ENCODE measurements around the gene NRN1L.
A peak's percentile ranks its signal among the peaks of the same experiment; 100 is the strongest.
"Not testable (repeated sequence)": the region's sequence is repeated elsewhere in the genome, so short reads cannot be mapped to it uniquely, and the experiment has no call there.

NRN1L gene

DNA sequence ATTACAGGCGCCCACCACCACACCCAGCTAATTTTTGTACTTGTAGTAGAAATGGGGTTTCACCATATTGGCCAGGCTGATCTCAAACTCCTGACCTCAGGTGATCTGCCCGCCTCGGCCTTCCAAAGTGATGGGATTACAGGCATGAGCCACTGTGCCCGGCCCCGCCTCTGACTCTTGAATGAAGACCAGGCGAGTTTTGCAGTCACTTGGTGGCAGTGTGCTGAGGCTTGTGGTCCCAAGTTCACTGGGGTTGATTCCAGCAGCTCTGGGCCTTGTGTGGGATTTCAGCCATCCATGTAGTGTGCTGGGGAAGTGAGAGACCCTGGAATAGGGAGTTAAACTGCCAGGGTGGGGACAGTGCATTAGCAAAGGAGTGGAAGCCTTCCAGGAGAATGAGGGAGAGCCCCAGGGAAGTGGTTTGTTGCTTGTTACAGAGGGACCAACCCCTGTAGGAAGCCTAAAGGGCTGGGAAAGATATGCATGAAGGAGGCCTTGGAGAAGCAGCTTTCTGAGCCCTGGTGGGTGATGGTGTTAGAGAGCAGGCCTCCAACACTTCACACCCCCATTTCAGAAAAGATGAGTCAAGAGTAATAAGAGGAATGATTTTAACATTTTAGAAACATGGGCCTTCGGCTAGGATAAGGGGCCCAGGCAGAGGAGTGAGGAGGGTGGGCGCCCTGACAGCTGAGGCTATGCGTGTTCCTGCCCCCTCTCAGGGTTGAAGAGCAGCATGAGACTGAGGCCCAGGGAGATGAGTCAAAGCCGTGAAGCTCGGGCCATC, 22.9 kb downstream of the NRN1L start:
- DNase-seq: no peak
- intact Hi-C loops (cut with DNase I): no loop called here

DNA sequence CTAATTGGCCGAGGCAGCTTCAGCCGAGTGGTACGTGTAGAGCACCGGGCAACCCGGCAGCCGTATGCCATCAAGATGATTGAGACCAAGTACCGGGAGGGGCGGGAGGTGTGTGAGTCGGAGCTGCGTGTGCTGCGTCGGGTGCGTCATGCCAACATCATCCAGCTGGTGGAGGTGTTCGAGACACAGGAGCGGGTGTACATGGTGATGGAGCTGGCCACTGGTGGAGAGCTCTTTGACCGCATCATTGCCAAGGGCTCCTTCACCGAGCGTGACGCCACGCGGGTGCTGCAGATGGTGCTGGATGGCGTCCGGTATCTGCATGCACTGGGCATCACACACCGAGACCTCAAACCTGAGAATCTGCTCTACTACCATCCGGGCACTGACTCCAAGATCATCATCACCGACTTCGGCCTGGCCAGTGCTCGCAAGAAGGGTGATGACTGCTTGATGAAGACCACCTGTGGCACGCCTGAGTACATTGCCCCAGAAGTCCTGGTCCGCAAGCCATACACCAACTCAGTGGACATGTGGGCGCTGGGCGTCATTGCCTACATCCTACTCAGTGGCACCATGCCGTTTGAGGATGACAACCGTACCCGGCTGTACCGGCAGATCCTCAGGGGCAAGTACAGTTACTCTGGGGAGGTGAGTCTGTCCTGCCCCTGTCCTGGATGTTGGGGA, 24.5 kb downstream of the NRN1L start:
- intact Hi-C loops (cut with DNase I): no loop called here
- DNase-seq: no peak

DNA sequence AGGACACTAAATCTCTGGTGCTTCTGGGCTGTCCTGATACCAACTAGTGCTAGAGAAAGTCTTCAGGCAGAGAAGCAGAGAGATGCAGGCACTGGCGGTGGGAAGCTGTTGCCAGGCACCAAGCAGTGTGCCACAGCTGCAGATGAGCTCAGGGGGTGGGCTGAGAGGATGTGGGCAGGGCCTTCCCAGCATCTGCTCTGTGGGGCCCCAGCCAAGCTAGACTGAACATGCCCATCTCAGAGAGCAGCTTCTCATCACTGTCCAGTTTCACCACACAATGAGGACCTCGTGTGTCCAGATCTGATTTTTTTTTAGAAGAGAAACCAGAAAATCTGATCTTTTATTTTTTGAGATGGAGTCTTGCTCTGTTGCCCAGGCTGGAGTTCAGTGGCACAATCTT, 25.5 kb downstream of the NRN1L start:
- peak; percentile 75 to 96 (median 91) for DNase-seq
- intact Hi-C loops (cut with DNase I): no loop called here

DNA sequence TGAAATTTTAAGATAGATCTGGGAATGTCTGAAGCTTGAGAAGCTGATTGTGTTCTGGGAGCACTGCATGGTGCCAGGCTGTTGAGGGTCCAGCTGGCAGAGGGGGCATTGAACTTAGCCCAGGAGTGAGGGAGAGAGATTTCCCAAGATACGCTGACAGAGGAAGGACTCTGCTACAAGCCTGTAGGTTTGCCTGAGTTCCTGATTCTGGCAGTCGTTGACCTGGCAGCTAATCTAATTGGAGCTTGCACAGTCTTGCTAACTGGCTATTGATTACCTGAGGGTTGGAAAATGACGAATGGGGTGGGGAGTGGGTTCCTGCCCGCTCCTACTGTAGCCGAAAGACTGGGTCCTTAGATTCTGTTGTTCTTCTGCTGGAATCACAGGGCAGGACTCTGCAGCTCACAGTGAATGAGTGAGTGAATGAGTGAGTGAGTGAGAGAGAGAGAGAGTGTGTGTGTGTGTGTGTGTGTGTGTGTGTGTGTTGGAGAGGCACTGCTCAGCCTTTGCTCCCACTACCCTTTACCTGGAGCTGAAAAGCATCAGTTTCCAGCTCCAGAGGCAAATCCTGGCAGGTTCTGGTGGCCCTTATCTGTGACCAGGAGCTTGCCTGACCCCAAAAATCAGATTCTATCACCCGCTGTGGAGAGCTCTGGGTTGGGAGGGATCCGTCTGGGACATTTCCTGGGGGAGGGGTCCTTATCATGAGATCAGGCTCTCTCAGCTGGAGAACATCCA, 30.2 kb downstream of the NRN1L start:
- DNase-seq: no peak
- intact Hi-C loops (cut with DNase I): no loop called here

DNA sequence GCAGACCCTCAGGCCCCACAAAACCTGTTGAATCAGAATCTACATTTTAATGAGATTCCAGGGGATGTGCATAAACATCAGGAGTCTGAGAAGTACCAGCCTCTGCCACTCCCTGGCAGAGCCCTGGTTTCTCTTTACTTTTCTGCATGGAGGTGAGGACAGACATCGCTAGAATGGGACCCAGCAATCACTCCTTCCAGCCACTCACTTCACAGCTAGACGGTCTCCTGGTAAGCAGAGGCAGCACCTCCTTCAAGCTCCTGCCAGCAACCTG, 30.7 kb downstream of the NRN1L start:
- DNase-seq; intact Hi-C loops (cut with DNase I): not testable (repeated sequence)

DNA sequence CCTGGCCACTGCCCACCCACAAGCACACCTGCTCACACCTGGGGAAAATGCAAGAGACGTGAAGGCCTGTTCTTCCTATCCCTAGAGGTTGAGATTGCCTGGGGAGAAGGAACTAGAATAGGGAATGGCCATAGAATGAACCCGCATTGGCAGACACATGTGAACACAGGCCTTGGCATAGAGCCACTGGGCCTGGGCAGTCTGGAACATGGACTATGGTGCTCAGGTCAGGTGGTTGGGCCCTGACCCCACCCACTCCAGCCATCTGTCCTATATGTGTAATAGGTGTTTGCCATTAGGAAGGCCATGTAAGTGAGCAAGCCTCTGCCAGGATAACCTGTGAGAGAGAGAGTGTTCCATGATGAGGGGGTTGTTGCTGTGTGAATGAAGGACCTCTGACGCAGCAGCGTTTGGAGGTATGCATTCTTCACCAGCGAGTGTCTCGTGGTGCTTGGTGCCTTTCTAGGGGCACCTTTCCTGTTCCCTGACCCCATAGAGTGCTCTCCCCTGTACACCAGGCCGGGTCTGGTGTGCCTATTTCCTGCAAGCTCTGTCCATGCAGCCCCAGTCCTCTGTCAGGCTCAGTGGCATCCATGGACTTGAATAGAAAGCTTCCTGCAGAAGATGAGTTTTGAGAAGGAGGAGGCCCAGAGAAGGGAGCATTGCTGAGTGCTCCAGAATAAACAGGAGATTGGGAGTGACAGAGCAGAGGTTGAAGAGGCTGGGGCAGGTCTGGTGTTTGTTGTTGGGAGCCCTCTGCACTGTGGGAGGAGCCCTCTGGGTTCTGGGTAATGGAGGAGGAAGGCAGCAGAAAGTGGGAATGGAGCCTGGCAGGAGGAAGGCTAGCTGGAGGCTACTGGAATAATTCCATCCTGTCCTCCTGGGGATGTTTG, 31.4 kb downstream of the NRN1L start:
- DNase-seq: no peak
- intact Hi-C loops (cut with DNase I): no loop called here

DNA sequence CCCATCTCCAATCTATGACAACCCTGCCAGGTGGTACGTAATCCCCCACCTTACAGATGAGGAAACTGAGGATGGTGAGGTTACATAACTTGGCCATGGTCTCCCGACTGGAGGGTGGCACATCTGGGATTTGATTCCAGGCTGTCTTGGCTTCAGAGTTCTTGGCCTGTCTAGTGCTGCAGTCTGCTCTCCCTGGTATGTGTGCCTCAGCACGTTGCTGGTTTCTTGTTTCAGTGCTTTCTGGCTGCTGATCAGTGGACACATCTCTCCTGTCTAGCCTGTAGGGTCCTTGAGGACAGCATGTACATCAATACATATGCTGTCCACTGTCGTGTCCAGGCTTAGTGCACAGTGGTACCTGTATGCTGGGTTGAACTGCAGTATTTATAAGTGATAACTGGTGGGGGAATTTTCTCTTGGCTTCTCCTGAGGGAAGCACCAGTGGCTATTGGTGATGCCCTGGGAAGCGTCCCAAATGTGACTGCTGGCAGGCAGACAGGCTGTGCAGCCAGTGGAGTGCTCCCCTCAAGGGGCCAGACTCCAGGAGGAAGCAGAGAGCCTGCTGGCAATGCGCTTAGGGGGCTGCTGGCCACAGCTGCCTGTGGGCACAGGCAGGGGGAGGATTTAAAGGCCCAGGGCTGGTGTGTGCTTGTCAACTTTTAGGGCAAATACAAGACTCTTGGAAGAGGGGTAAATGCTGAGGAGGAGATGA, 32.6 kb downstream of the NRN1L start:
- peak in 34 of 42 donors; percentile 40 to 82 (median 64) for DNase-seq
- intact Hi-C loops (cut with DNase I): no loop called here

DNA sequence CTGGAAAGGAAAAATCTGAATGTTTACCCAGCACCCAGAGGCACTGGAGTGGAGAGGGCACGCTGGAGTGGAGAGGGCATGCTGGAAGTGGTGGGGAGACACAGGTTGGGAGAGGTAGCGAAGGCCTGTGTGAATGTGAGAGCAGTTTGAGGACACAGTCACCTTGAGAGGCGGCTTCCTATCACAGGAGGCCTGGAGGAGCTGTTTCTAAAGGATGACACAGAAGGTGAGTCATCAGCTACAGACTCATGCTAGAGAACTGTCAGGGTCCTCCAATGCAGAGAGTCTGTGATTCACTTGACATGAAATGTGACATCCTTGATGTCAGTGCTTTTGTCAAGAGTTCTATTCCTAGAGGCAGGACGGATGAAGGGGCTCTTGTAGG, 33.2 kb downstream of the NRN1L start:
- intact Hi-C loops (cut with DNase I): no loop called here
- peak in 29 of 42 donors; percentile 37 to 92 (median 68) for DNase-seq

DNA sequence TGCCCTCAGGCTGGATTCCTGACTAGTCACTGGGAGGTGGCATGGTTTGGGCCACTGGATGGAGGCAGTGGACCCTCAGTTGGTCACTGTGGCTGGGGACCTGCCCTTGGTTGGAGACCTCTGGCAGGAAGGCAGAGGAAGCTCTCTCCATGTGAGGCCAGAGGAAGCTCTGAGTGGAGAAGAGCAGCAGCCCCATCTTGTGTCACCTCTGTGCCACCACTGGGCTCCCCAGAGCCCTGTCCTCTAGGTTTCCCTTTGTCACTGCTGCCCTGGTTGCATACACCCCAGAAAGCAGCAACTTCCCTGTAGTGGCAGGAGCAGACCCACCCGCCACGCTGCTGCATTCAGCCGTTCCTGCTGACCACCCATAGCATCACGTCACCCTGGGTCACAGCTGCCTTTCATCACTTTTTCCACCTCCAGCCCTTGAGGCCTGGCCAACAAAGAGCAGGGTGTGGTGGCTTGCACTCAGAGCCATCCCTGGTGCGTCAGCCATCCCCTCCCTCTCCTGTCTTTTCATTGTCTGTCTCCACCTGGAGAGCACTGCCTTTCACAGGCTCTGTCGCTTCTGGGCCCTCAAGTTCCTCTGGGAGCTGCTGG, 35.0 kb downstream of the NRN1L start:
- intact Hi-C loops (cut with DNase I): loop anchor here (10.0 kb wide), 1 partner anchor 105 kb away; no protein-coding TSS in a partner anchor
- peak in 5 of 42 donors; percentile 26 to 72 (median 41) for DNase-seq

DNA sequence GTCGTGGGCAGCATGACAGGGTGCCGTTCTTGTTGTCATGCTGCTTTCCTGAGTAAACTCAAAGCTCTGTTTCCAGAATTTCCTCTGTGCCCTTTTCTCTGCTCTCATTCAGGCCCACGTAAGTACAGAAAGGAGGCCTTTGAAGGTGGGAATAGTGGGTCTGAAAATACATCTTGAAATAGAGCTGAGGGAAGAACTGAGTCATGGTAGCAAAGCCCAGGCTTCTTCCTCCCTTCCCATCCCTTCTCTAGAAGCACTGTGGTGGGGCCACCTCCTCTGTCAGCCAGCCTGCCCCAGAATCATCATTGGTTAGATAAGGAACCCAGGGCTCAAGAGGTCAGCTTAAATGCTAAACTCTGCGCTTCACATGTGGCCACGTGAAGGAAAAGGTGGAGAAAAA, 37.5 kb downstream of the NRN1L start:
- intact Hi-C loops (cut with DNase I): loop anchor here (10.0 kb wide), 1 partner anchor 107 kb away; no protein-coding TSS in a partner anchor
- peak in 6 of 42 donors; percentile 18 to 68 (median 48) for DNase-seq

DNA sequence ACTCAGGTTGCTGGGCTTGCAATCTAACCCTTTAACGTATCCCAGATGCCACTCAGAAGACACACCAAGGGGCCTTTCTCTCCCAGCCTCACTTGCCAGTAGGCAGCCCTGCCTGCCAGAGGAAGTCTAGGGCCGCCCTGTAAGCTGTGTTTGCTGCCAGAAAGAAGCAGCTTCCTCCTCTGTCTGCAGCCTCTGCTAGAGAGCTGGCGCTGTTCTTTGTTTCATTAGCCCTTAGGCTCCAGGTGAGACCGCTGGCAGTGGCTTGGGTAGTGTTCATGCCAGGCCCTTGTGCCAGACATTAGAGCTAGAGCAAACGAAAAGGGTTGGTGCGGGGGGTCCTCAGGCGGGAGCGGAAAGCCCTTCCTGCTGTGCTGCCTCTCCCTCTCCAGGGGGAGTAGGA, 38.1 kb downstream of the NRN1L start:
- intact Hi-C loops (cut with DNase I): loop anchor here (10.0 kb wide), 1 partner anchor 108 kb away; no protein-coding TSS in a partner anchor
- DNase-seq: peak in 2 of 42 donors; percentile 11 to 15

DNA sequence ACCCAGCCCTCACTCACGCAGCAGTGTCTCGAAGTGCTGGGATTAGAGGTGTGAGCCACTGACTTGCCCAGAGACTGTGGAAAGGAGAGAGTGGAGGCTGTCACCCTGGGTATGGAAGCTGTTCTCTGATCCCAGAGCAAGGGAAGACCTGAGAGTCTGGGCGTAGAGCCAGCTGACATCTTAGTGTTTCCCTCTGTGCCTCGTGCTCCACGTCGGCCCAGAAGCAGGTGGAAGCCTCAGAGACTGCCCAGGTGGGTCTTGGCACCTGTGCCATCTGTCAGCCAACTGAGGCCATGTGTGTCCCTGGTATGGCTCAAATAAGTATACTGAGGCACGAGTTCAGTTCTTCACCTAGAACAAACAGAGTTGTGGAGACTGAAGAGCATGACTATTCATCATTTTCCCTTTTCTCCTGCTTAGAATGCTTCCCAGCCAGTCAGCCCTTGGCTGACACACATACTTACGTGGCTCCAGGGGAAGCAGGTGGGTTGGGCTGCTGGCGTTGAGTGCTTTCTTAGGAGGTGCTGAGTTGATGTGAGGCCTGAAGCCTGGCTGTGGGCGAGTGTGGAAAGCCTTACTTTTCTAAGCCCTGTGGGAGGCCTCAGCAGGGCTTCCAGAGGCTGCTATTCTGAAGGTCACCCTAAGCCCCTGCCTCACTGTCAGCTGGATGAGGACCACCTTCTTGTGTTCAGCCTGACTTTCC, 38.9 kb downstream of the NRN1L start:
- peak in 38 of 42 donors; percentile 29 to 92 (median 70) for DNase-seq
- intact Hi-C loops (cut with DNase I): loop anchor here (10.0 kb wide), 1 partner anchor 109 kb away; no protein-coding TSS in a partner anchor

DNA sequence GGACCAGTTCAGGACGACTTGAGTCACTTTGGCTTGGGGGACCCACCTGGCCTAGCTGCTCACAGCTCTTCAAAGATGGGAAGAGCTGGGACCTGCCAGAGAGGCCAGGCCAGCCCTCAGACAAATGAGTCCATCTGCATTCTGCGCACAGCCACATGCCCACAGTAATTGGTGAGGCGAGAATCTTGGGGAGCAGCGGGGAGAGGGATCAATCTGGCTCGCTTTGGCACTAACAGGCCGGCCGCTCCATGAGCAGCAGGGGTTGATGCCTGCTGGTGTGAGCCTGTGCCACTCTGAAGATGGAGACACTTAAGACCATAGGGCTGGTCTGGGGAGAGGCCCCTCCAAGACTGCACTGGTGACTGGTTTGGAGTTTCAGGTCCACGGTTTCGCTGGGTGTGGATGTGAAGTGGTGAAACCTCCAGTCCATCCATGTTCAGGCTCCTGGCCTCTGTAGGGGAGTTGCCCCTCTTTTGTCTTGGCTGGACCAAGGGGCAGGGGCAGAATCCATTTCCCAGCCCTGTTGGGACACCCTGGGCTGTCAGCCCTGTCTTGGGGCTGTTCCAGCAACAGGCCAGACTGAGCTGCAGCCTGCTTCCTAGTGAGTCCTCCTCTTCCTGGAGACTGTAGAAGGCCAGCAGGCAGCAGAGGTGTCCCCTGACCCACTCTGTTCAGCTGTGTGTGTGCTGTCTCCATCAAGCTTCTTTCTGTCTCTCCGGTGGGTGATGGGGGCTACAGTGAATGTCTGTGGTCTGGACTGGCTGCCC, 39.6 kb downstream of the NRN1L start:
- intact Hi-C loops (cut with DNase I): loop anchor here (10.0 kb wide), 1 partner anchor 110 kb away; no protein-coding TSS in a partner anchor
- DNase-seq: peak in 3 of 42 donors; percentile 18 to 40 (median 23)

DNA sequence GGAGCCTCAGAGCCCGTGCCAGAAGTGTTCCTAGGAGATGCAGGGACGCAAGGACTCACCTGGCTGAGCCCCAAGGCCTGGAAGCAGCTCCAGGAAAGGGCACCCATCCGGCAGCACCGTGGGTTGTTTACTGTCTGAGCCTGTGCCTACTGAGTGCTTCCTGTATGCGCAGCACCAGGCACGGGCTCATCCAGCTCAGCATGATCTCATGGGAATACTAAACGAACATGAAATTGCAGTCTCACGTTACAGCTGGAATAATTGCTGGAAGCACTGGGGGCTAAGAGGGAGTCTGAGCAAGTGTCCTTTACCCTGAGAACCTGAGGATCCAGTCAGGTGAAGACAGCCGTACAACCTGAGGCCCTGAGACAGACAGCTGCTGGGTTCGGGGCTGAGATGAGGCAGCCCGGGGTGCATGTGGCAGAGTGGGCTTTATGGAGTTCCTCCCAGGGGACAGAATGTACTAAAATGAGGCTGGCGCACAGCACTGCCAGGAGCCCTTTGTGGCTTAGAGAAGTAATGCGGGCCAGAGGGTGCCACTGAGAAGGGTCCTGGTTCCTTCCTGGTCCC, 41.6 kb downstream of the NRN1L start:
- intact Hi-C loops (cut with DNase I): loop anchor here (10.0 kb wide), 1 partner anchor 111 kb away; no protein-coding TSS in a partner anchor
- DNase-seq: peak in 25 of 42 donors; percentile 26 to 75 (median 58)

DNA sequence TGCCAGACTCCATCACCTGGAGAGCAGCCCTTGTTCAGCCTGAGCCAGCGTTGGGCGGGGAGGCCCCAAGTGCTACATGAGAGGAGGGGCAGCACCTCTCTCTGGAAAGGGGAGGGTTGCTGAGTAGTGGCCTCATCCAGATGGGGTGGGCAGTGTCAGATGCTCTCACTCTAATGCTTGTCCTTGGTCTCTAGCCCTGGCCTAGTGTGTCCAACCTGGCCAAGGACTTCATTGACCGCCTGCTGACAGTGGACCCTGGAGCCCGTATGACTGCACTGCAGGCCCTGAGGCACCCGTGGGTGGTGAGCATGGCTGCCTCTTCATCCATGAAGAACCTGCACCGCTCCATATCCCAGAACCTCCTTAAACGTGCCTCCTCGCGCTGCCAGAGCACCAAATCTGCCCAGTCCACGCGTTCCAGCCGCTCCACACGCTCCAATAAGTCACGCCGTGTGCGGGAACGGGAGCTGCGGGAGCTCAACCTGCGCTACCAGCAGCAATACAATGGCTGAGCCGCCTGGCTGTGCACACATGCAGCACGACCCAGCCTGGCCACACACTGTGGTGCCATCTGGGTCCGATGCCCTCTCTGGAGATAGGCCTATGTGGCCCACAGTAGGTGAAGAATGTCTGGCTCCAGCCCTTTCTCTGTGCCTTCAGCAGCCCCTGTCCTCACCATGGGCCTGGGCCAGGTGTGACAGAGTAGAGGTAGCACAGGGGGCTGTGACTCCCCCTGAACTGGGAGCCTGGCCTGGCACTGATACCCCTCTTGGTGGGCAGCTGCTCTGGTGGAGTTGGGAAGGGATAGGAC, 42.7 kb downstream of the NRN1L start:
- DNase-seq: peak in 2 of 42 donors; percentile 11 to 13

More for the DNA sequence above, 42.7 kb downstream of the NRN1L start:
- intact Hi-C loops (cut with DNase I): loop anchor here (10.0 kb wide), 1 partner anchor 113 kb away; no protein-coding TSS in a partner anchor

All from head of caudate nucleus (tissue), 42 donors.